Neutrophil (primary cell): ENCODE data around the gene C2orf69.

Experiments used
- H3K27ac ChIP-seq: fragments of 200-600 bp; sonication (generic); 2 replicates; pipeline ENCODE4 v1.5.1; 2016; ENCODE audit warnings: mild to moderate bottlenecking, moderate library complexity
- H3K27me3 ChIP-seq: fragments of 200-600 bp; sonication (generic); 2 replicates; pipeline ENCODE4 v1.6.0; 2016; ENCODE audit warnings: mild to moderate bottlenecking
- H3K36me3 ChIP-seq: fragments of 200-600 bp; sonication (generic); 2 replicates; pipeline ENCODE4 v1.5.1; 2017
- H3K4me1 ChIP-seq, 2 experiments: fragments of 200-600 bp in 1 of 2; sonication (generic) in 1 of 2; 1 replicate in 1 of 2; 2 replicates in 1 of 2; pipeline versions ENCODE4 v1.5.1 to v1.6.1; 2013 to 2016; ENCODE audit warnings: low read depth in 1 of 2, low read length in 1 of 2, mild to moderate bottlenecking in 1 of 2, moderate library complexity in 1 of 2; ENCODE audit not compliant: control insufficient read depth in 1 of 2, insufficient read depth in 1 of 2
- H3K4me3 ChIP-seq, 2 experiments: fragments of 200-600 bp in 1 of 2; sonication (generic) in 1 of 2; 1 replicate in 1 of 2; 2 replicates in 1 of 2; pipeline ENCODE4 v1.5.1; 2013 to 2016; ENCODE audit warnings: low read depth in 1 of 2, low read length in 1 of 2, mild to moderate bottlenecking in 1 of 2, moderate library complexity in 1 of 2
- H3K9me3 ChIP-seq: fragments of 200-600 bp; sonication (generic); 2 replicates; pipeline ENCODE4 v1.5.1; 2016
- CTCF ChIP-seq: fragments of 200-600 bp; sonication (generic); IDR thresholded peaks from 2 replicates; pipeline ENCODE4 v1.5.1; 2016; ENCODE audit warnings: antibody characterized with exemption

Gene C2orf69

GRCh38 chr2:199928626-199929025 lies 17.5 kb downstream of the C2orf69 start:
- Histone ChIP-seq H3K27ac (no peak overlapping the region), H3K36me3 (peaks cover 50% of the 10 kb centered on the region), H3K4me3 (no peak overlapping the region), H3K9me3 (no peaks in the 10 kb centered on the region), H3K27me3 (no peaks in the 10 kb centered on the region), H3K4me1 (no peaks in the 10 kb centered on the region)
- TF ChIP-seq CTCF: no peak

- Histone ChIP-seq H3K36me3 (peaks cover 50% of the 10 kb centered on the region), H3K4me1 (no peaks in the 10 kb centered on the region), H3K9me3 (no peaks in the 10 kb centered on the region), H3K4me3 (no peak overlapping the region), H3K27me3 (no peaks in the 10 kb centered on the region), H3K27ac (no peak overlapping the region)
- TF ChIP-seq CTCF: no peak
Measured at GRCh38 chr2:199929262-199929661, 18.2 kb downstream of the C2orf69 start.

GRCh38 chr2:199932312-199932855 lies 21.3 kb downstream of the C2orf69 start:
- no peak for TF ChIP-seq CTCF
- no peaks in the 10 kb centered on the region for H3K27me3 ChIP-seq
- H3K36me3 ChIP-seq: peaks cover 48% of the 10 kb centered on the region
- H3K9me3 ChIP-seq: no peaks in the 10 kb centered on the region
- no peak overlapping the region for H3K27ac ChIP-seq
- no peak overlapping the region for H3K4me3 ChIP-seq
- H3K4me1 ChIP-seq: no peaks in the 10 kb centered on the region

GRCh38 chr2:199933466-199933865 lies 22.4 kb downstream of the C2orf69 start:
- H3K4me1 ChIP-seq: no peaks in the 10 kb centered on the region
- no peaks in the 10 kb centered on the region for H3K27me3 ChIP-seq
- H3K27ac ChIP-seq: no peak overlapping the region
- H3K4me3 ChIP-seq: no peak overlapping the region
- H3K36me3 ChIP-seq: peaks cover 56% of the 10 kb centered on the region
- H3K9me3 ChIP-seq: no peaks in the 10 kb centered on the region
- no peak for TF ChIP-seq CTCF

- no peaks in the 10 kb centered on the region for H3K9me3 ChIP-seq
- H3K4me3 ChIP-seq: no peak overlapping the region
- no peaks in the 10 kb centered on the region for H3K4me1 ChIP-seq
- peaks cover 44% of the 10 kb centered on the region for H3K36me3 ChIP-seq
- no peak for TF ChIP-seq CTCF
- H3K27me3 ChIP-seq: no peaks in the 10 kb centered on the region
- H3K27ac ChIP-seq: no peak overlapping the region
Measured at GRCh38 chr2:199936554-199936953, 25.5 kb downstream of the C2orf69 start.

- Histone ChIP-seq H3K36me3 (peaks cover 35% of the 10 kb centered on the region), H3K27ac (no peak overlapping the region), H3K4me1 (peaks cover 9% of the 10 kb centered on the region in 2 experiments), H3K4me3 (no peak overlapping the region), H3K27me3 (no peaks in the 10 kb centered on the region), H3K9me3 (no peaks in the 10 kb centered on the region)
- no peak for TF ChIP-seq CTCF
Measured at GRCh38 chr2:199940373-199940772, 29.3 kb downstream of the C2orf69 start.
